Smooth muscle cell (in vitro differentiated cells): ENCODE data around the gene STX17. TPM values are rescaled to one million over a fixed set of nuclear protein-coding genes. Genes with fewer than 3 reads are reported as not detected.
"Not testable (repeated sequence)": the region's sequence is repeated elsewhere in the genome, so short reads cannot be mapped to it uniquely, and the experiment has no call there.

Experiments
- DNase-seq: peaks from one replicate; lab custom pipeline; 2025; ENCODE audit not compliant: unreplicated experiment; lab: John Stamatoyannopoulos, UW
- H2AFZ ChIP-seq: fragments of 200-600 bp; sonication (generic); 2 replicates; pipeline ENCODE4 v1.6.0; 2016; ENCODE audit warnings: antibody characterized with exemption, low read depth, mild to moderate bottlenecking
- H3F3A ChIP-seq: fragments of 200-600 bp; sonication (generic); 2 replicates; pipeline ENCODE4 v1.6.0; 2017; ENCODE audit warnings: antibody characterized with exemption, low read depth
- H3K27ac ChIP-seq: fragments of 200-600 bp; sonication (generic); 2 replicates; pipeline ENCODE4 v1.5.1; 2016; ENCODE audit warnings: low read depth, mild to moderate bottlenecking
- H3K27me3 ChIP-seq: fragments of 200-600 bp; sonication (generic); 2 replicates; pipeline ENCODE4 v1.6.1; 2016; ENCODE audit warnings: low read depth, mild to moderate bottlenecking
- H3K36me3 ChIP-seq: fragments of 200-600 bp; sonication (generic); 2 replicates; pipeline ENCODE4 v1.5.1; 2016; ENCODE audit warnings: low read depth
- H3K4me1 ChIP-seq: fragments of 200-600 bp; sonication (generic); 2 replicates; pipeline ENCODE4 v1.5.1; 2016; ENCODE audit warnings: low read depth
- H3K4me2 ChIP-seq: fragments of 200-600 bp; sonication (generic); 2 replicates; pipeline ENCODE4 v1.6.0; 2016; ENCODE audit warnings: mild to moderate bottlenecking
- H3K4me3 ChIP-seq: fragments of 200-600 bp; sonication (generic); 2 replicates; pipeline ENCODE4 v1.5.1; 2016; ENCODE audit warnings: mild to moderate bottlenecking
- H3K79me2 ChIP-seq: fragments of 200-600 bp; sonication (generic); 2 replicates; pipeline ENCODE4 v1.6.0; 2016; ENCODE audit warnings: low read depth, mild to moderate bottlenecking
- H3K9ac ChIP-seq: fragments of 200-600 bp; sonication (generic); 2 replicates; pipeline ENCODE4 v1.6.0; 2016; ENCODE audit warnings: low read depth
- H3K9me3 ChIP-seq: fragments of 200-600 bp; sonication (generic); replicated peaks from 2 replicates; pipeline ENCODE4 v1.5.1; 2016; ENCODE audit warnings: low read depth
- H4K20me1 ChIP-seq: fragments of 200-600 bp; sonication (generic); 2 replicates; pipeline ENCODE4 v1.6.0; 2016; ENCODE audit warnings: low read depth
- WGBS: methylation state at CpG from one replicate; pipeline ENCODE4 v1.1.7; 2016; ENCODE audit warnings: low lambda C conversion rate; 5-methylcytosine and 5-hydroxymethylcytosine counted together
- polyA plus RNA-seq: library from polyadenylated mRNA; unstranded; fragments of >200 nt; fragmentation: Nextera tagmentation; extraction: Ambion mirVana; gene quantifications from 2 replicates; pipeline ENCODE4 v1.2.1, GENCODE V29; 2016
- total RNA-seq: library from RNA; depleted of rRNA; stranded (reverse); fragments of >200 nt; gene quantifications from 2 replicates; pipeline ENCODE4 v1.2.3, GENCODE V29; 2014
- TF ChIP-seq, protein P1 (sequence below): fragments of 200-600 bp; sonication (generic); IDR thresholded peaks from 2 replicates; pipeline ENCODE4 v1.5.1; 2017; ENCODE audit warnings: borderline replicate concordance, mild to moderate bottlenecking, antibody characterized with exemption; ENCODE audit not compliant: insufficient read depth, poor library complexity, severe bottlenecking

Gene STX17
- total and polyA plus RNA-seq, 2 experiments from 2014 or later: 11.1 to 15.9 TPM

- H4K20me1 ChIP-seq: no peaks in the 10 kb centered on the region
- no peaks in the 10 kb centered on the region for H3F3A ChIP-seq
- TF ChIP-seq, protein P1, sequence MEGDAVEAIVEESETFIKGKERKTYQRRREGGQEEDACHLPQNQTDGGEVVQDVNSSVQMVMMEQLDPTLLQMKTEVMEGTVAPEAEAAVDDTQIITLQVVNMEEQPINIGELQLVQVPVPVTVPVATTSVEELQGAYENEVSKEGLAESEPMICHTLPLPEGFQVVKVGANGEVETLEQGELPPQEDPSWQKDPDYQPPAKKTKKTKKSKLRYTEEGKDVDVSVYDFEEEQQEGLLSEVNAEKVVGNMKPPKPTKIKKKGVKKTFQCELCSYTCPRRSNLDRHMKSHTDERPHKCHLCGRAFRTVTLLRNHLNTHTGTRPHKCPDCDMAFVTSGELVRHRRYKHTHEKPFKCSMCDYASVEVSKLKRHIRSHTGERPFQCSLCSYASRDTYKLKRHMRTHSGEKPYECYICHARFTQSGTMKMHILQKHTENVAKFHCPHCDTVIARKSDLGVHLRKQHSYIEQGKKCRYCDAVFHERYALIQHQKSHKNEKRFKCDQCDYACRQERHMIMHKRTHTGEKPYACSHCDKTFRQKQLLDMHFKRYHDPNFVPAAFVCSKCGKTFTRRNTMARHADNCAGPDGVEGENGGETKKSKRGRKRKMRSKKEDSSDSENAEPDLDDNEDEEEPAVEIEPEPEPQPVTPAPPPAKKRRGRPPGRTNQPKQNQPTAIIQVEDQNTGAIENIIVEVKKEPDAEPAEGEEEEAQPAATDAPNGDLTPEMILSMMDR: no peak
- no peaks in the 10 kb centered on the region for H3K27me3 ChIP-seq
- DNase-seq: no peak
- peaks cover 14% of the 10 kb centered on the region for H3K4me1 ChIP-seq
- no peak overlapping the region for H2AFZ ChIP-seq
- no peaks in the 10 kb centered on the region for H3K9me3 ChIP-seq
- no peak overlapping the region for H3K4me3 ChIP-seq
- H3K79me2 ChIP-seq: no peaks in the 10 kb centered on the region
- H3K36me3 ChIP-seq: no peaks in the 10 kb centered on the region
- H3K27ac ChIP-seq: no peak overlapping the region
- WGBS: 86% methylated on average over 2 of the region's 2 CpGs
- H3K9ac ChIP-seq: no peak overlapping the region
- no peak overlapping the region for H3K4me2 ChIP-seq
These were observed 74.1 kb downstream of the STX17 start for GRCh38 chr9:99980598-99980997.

- H3K27me3 ChIP-seq: no peaks in the 10 kb centered on the region
- peaks cover 3% of the 10 kb centered on the region for H3K4me1 ChIP-seq
- no peak overlapping the region for H3K27ac ChIP-seq
- no peaks in the 10 kb centered on the region for H3F3A ChIP-seq
- H2AFZ ChIP-seq: no peak overlapping the region
- H3K79me2 ChIP-seq: no peaks in the 10 kb centered on the region
- TF ChIP-seq, protein P1: no peak
- H3K36me3 ChIP-seq: no peaks in the 10 kb centered on the region
- H3K4me2 ChIP-seq: no peak overlapping the region
- no peak for DNase-seq
- H3K9me3 ChIP-seq: no peaks in the 10 kb centered on the region
- H4K20me1 ChIP-seq: no peaks in the 10 kb centered on the region
- no peak overlapping the region for H3K4me3 ChIP-seq
- H3K9ac ChIP-seq: no peak overlapping the region
These were observed 80.2 kb downstream of the STX17 start for GRCh38 chr9:99986642-99987041.

- 97% methylated on average over 2 of the region's 2 CpGs for WGBS
- H3K4me3 ChIP-seq, H3K4me1 ChIP-seq, H3K9ac ChIP-seq, H4K20me1 ChIP-seq, H3K9me3 ChIP-seq, H3K27ac ChIP-seq, H3K79me2 ChIP-seq, DNase-seq, H3K27me3 ChIP-seq, H3F3A ChIP-seq, H2AFZ ChIP-seq, H3K4me2 ChIP-seq, H3K36me3 ChIP-seq: not testable (repeated sequence)
These were observed 84.1 kb downstream of the STX17 start for GRCh38 chr9:99990508-99990907.

DNA sequence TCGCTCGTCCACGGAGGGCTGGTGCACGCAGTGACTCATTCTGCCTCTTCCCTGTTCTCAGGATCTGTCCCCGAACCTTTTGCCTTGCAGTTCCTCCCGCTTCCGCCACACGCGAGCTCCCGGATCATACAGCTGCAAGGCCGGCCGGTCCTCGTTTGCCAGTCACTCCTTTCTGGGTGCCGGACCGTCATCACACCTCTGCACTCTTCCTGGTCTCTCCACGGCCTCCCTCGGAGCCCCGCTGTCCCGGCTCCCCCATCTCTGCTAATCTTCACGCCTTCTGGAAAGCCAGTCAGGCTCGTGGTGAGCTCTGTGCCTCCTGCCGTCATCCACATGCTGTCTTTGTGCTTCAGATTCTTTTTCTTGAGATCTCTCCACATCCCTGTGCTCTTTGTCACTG is 91.8 kb downstream of the STX17 start:
- Histone ChIP-seq H3K4me3 (no peak overlapping the region), H2AFZ (no peak overlapping the region), H3K4me2 (no peak overlapping the region), H3K9me3 (no peaks in the 10 kb centered on the region), H3K27me3 (no peaks in the 10 kb centered on the region), H3K79me2 (no peaks in the 10 kb centered on the region), H3K27ac (no peak overlapping the region), H3K36me3 (peaks cover 10% of the 10 kb centered on the region), H4K20me1 (no peaks in the 10 kb centered on the region), H3F3A (no peaks in the 10 kb centered on the region), H3K9ac (no peak overlapping the region), H3K4me1 (no peaks in the 10 kb centered on the region)
- TF ChIP-seq, protein P1: no peak
- 80% methylated on average over 22 of the region's 22 CpGs for WGBS
- no peak for DNase-seq
